Measurements from ENCODE around the gene FUCA1.
A peak's percentile ranks its signal among the peaks of the same experiment; 100 is the strongest.
"Not testable (repeated sequence)": the region's sequence is repeated elsewhere in the genome, so short reads cannot be mapped to it uniquely, and the experiment has no call there.

Gene FUCA1

DNA sequence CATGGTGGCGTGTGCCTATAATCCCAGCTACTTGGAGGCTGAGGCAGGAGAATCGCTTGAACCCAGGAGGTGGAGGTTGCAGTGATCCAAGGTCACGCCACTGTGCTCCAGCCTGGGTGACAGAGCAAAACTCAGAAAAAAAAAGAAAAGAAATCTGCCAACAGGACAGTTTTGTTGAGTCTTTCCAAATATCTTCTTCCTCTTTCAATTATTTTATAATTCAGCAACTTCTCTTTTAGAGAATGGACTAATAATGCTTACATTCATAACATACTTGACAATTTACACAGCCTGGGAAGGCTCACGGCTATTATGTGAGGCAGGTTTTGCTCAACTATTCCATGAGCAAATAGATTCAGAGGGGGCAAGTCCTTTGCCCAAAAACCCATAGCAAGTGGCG is 27.0 kb upstream of the FUCA1 start:
- no peak for DNase-seq

DNA sequence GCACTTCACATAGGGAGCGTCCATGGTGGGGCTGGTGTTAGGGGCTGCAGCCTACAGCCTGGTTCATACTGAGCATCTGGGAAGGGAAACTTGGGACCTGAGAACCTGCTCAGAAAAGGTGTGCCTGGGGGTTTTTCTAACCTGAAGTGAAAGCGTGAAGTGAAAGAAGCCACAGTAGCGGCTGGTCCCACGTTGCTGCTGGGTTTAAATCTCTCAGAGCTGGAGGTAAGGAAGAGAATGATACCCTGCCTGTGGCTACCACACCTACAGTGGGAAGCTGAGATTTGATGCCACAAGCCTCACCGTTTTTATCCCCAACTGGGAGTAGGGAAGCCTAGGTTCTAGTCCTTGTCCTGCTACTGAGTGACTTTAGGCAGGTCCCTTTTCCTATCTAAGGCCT is 21.0 kb upstream of the FUCA1 start:
- no peak for DNase-seq

DNA sequence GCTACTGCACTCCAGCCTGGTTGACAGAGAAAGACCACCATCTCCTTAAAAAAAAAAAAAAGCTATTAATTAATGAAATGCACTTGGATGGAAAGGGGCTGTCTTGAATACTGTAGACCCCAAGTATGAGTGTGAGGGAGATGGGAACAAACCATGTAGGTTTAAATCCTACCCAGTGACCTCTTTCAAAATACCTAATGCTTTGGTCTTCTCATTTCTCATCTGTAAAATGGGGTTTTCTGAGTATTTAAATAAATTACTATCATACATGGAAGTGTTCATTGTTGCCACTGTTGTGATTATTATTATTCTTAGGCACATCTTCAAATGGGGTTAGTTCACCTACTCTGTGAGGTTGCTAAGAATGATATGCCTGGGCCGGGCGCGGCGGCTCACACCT is 17.1 kb upstream of the FUCA1 start:
- no peak for DNase-seq

DNA sequence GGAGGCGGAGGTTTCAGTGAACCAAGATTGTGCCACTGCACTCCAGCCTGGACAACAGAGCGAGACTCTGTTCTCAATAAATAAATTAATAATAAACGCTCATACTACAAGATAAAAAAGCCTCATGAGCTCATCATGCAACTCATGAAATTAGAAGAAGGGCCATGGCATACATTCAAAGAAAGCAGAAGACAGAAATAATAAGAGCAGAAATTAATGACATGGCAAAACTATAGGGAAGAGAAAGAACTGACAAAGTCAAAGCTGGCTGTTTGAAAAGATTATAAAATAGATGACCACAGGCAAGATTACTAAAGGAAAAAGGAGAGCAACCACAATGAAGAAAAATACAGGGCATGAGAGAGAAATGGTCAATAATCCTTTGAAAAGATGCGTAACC is 14.7 kb upstream of the FUCA1 start:
- DNase-seq, result no peak

GRCh38 chr1:23879809-23880208 is 11.7 kb upstream of the FUCA1 start:
- DNase-seq, result no peak

DNA sequence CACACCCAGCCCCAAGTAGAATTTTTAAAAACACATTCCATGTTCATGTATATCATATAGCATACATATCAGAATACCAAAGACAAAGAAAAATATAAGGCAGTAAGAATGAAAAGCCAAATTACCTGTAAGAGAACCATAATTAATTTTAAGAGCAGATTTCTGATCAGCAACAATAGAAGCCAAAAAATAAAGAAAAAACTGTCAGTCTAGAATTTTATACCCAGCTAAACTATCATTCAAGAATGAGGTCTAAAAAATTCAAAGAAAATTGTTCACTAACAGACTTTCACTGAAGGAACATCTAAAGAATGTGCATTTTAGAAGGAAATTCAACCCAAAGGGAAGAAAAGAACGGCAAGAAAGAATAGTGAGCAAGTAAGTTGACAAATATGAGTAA is 10.6 kb upstream of the FUCA1 start:
- DNase-seq, result no peak

GRCh38 chr1:23875382-23875781 is 7.3 kb upstream of the FUCA1 start:
- DNase-seq, result no peak

DNA sequence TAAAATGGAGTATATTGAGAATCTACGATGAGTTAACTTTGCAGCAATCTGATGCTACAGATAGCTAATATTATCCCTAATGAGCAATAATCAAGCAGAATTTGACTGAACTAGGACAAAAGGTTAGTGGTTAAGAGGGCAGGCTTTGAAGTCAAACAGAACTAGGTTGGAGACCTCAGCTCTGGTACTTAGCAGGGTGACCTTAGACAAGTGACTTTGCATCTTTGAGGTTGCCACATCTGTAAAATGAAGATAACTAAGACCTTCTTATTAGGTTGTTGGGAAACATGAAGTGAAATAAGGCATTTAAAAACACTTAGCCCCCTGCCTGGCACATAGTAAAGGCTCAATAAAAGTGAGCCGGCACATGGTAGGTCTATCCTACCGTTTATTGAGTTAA is 4.3 kb upstream of the FUCA1 start:
- no peak for DNase-seq

DNA sequence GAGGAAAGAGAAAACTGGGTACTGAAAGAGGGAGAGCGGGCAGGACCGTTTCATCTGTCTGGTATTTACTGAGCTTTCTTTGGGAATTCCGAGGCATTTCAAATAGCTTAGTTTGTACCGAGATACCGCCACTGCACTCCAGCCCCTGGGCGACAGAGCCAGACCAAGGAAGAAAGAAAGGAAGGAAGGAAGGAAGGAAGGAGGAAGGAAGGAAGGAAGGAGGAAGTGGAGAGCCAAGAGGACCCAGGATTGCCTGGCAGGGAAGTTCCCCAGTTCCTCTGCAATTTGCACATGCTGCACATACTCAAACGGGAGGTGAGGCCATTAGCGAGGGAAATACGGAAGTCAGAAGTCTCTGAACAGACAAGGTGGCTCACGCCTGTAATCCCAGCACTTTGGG is 961 bp upstream of the FUCA1 start:
- no peak for DNase-seq

DNA sequence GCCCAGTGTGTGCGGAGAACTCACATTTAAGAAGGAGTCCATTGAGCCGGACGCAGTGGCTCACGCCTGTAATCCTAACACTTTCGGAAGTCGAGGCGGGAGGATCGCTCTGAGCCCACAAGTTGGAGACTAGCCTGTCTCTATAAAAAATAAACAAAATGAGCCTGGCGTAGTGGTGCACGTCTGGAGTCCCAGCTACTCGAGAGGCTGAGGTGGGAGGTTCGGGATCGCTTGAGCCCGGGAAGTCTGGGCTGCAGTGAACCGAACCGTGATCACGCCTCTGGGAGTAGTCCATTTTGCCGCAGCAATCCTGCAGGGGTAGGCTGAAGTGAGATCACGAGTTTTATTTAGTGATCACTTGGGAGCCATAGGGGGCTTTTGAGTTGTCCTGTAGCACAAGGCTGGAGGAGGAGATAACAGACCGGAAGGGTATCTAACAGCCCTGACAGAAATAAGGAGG is 497 bp upstream of the FUCA1 start:
- no peak for DNase-seq

GRCh38 chr1:23867542-23867894 is 572 bp downstream of the FUCA1 start:
- DNase-seq, result no peak

DNA sequence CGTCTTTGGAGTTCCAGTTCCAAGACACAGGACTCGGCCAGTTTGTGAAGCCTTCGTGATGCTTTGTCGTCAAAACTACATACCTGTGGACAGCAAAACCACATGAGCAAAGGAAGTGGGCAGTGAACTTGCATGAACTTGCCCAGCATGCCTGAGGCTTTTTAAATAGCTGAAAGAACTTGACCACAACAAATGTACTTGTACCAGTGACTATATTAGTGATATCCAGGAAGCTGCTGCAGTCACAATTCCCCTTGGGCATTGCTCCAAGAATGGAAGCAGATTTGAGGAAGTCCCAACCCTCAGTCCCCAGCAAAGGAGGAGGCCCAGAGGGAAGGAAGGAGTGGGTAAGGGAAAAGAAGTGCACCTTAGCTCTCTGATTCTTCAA is 2.6 kb downstream of the FUCA1 start:
- no peak for DNase-seq

GRCh38 chr1:23864801-23865542 is 3.1 kb downstream of the FUCA1 start:
- no peak for DNase-seq

GRCh38 chr1:23862640-23863039 is 5.5 kb downstream of the FUCA1 start:
- no peak for DNase-seq

DNA sequence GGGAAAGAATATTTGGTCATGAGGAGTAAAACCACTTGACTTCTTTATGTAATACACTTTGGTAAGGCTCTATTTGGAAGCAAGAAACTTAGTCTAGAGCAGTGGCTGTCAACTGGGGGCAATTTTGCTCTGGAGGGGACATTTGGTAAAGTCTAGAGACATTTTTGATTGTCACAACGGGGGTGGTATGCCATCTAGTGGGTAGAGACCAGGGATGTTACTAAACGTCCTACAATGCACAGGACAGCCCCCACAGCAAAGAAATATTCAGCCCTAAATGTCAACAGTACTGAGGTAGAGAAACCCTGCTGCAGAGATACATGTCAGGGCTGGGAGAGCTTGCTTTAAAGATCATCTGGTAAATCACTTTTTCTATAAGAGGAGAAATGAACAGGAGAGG is 13.5 kb downstream of the FUCA1 start:
- DNase-seq, result no peak

DNA sequence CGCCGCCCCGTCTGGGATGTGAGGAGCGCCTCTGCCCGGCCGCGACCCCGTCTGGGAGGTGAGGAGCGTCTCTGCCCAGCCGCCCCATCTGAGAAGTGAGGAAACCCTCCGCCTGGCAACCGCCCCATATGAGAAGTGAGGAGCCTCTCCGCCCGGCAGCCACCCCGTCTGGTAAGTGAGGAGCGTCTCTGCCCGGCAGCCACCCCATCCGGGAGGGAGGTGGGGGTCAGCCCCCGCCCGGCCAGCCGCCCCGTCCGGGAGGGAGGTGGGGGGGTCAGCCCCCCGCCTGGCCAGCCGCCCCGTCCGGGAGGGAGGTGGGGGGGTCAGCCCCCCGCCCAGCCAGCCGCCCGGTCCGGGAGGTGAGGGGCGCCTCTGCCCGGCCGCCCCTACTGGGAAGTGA is 15.0 kb downstream of the FUCA1 start:
- not testable (repeated sequence) for DNase-seq

DNA sequence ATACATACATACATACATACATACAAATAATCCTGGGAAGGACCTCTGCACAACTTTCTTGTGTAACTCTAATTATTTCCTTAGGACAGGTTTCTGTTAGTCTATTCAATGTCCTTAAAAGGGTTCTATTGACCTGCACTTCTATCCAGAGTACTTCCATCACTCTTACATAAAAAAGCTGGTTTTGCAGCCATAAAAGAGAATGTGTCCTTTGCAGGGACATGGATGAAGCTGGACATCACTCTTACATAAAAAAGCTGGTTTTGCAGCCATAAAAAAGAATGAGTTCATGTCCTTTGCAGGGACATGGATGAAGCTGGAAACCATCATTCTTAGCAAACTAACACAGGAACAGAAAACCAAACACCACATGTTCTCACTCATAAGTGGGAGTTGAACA is 16.7 kb downstream of the FUCA1 start:
- not testable (repeated sequence) for DNase-seq

GRCh38 chr1:23848673-23849616 is 19.1 kb downstream of the FUCA1 start:
- DNase-seq, result no peak

DNA sequence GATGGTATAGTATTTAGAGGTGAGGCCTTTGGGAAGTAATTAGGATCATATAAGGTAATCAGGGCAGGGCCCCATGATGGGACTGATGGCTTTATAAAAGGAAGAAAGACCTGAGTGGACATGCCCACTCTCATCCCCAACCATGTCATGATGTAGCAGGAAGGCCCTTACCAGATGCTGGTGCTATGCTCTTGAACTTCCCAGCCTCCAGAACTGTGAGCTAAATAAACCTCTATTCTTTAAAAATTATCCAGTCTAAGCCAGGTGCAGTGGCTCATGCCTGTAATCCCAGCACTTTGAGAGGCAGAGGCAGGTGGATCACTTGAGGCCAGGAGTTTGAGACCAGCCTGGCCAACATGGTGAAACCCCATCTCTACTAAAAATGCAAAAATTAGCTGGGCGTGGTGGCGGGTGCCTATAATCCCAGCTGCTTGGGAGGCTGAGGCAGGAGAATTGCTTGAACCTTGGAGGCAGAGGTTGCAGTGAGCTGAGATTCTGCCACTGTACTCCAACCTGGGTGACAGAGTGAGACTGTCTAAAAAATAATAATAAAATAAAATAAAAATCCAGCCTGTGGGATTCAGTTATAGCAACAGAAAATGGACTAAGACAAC is 20.5 kb downstream of the FUCA1 start:
- not testable (repeated sequence) for DNase-seq

- DNase-seq, result no peak
These were observed 22.9 kb downstream of the FUCA1 start for GRCh38 chr1:23845163-23845562.

DNA sequence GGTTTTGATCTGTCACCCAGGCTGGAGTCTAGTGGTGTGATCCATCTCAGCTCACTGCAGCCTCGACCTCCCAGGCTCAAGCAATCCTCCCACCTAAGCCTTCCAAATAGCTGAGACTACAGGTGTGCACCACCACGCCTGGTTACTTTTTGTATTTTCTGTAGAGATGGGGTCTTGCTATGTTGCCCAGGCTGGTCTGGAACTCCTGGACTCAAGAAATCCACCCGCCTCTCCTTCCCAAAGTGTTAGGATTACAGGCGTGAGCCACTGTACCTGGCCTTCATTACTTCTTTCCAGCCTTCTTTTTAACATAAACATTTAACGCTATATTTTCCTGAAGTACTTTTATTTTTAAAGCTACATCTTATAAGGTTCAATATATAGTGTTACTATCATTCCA is 24.4 kb downstream of the FUCA1 start:
- DNase-seq, result no peak

DNA sequence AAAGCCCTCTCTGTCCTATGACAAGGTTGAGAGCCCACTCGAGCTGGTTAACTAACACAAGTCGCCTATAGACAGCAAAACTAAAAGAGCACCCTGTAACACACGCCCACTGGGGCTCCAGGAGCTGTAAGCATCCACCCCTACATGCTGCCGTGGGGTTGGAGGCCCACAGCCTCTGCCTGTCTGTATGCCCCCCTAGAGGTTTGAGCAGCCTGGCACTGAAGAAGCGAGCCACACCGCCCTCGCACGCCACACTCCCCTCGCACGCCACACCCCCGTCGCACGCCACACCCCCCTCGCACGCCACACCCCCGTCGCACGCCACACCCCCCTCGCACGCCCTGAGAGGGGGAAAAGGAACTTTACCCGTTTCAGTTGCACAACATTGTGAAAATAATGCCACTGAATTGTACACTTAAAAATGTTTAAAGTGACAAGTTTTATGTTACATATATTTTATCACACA is 29.7 kb downstream of the FUCA1 start:
- DNase-seq, result peak; percentile 32

DNA sequence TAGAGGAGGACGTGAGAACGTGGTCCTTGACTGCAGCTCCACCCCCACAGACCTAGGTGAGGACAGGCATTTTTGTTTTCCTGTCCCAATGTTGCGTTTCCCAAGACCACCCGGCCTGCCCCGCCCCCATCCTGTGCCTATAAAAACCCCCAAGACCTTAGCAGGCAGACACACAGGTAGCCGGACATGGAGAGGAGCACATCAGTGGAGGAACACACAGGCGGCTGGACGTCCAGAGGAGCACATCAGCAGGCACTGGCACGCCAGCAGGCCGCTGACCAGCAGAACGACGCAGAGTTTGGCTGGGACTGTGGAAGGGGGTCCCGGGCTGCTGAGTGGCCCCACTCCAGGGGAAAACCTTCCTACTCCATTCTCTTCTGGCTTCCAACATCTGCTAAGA is 30.2 kb downstream of the FUCA1 start:
- DNase-seq, result no peak

DNA sequence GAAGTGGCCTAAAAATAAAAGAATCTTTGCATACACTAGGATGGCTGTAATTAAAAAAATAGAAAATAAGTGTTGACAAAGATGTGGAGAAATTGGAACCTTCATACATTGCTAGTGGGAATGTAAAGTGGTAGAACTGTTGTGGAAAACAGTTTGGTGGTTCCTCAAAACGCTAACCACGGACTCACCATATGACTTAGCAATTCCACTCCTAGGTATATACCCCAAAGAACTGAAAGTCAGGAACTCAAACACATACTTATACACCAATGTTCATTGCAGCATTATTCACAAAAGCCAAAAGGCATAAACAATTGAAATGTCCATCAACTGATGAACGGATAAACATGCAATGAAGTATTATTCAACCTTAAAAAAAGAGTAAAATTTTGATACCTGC is 32.1 kb downstream of the FUCA1 start:
- no peak for DNase-seq

Data from NCI-H1092 treated with DMSO at 0.1 percent for 48 hours (cell line).